ENCODE results near the gene MTSS2. TPM values are rescaled to one million over a fixed set of nuclear protein-coding genes. Genes with fewer than 3 reads are reported as not detected.

MTSS2 gene
- total and polyA plus RNA-seq, 2 of the 4 experiments (the other 2 are of a cell fraction): 9.1 to 86.2 TPM

- no peak overlapping the region for H2BK5ac ChIP-seq (ENCODE audit: low read depth, low read length, poor library complexity, severe bottlenecking)
- no peak overlapping the region for H3K4me2 ChIP-seq (ENCODE audit: low read depth, low read length)
- H4K5ac ChIP-seq (ENCODE audit: low read depth, low read length): no peak overlapping the region
- no peaks in the 10 kb centered on the region for H3K36me3 ChIP-seq (ENCODE audit: control insufficient read depth, insufficient read depth, low read length)
- no peak overlapping the region for H3K18ac ChIP-seq (ENCODE audit: low read depth, low read length)
- intact Hi-C loops (cut with micrococcal nuclease) (loop anchor here (2.0 to 5.0 kb wide), 3 partner anchors 80 to 270 kb away; no protein-coding TSS in a partner anchor), dilution Hi-C loops (cut with HindIII; ENCODE audit: low sequenced_read_pairs, unreplicated experiment) (no loop called here), in situ Hi-C loops (cut with MboI; ENCODE audit: low sequenced_read_pairs) (loop anchor here (5.0 kb wide), 2 partner anchors 80 to 120 kb away; no protein-coding TSS in a partner anchor)
- no peak overlapping the region for H3K23ac ChIP-seq (ENCODE audit: low read depth, low read length)
- no peak overlapping the region for H3K4me3 ChIP-seq (ENCODE audit: insufficient read depth, low read depth, low read length)
- POLR2A ChIA-PET (ENCODE audit: unreplicated experiment): interaction anchor here (0.5 kb wide), 1 partner anchor 122 kb away, joined by 6 read pairs; no protein-coding TSS in a partner anchor
- no peak overlapping the region for H3K14ac ChIP-seq (replicated peaks; ENCODE audit: low read depth, low read length)
- no peak overlapping the region for H3K27ac ChIP-seq (ENCODE audit: insufficient read depth, low read length)
- H3K4ac ChIP-seq (ENCODE audit: low read depth, low read length): no peak overlapping the region
- no peak overlapping the region for H2AK5ac ChIP-seq (ENCODE audit: low read depth, low read length)
- CTCF ChIA-PET: interaction anchor here (0.9 kb wide), 1 partner anchor 51 kb away, joined by 3 read pairs; no protein-coding TSS in a partner anchor
- no peaks in the 10 kb centered on the region for H3K79me1 ChIP-seq (ENCODE audit: low read depth in 1 of 2, low read length in 2 of 2)
- H3K9ac ChIP-seq (ENCODE audit: low read depth, low read length): no peak overlapping the region
- ATAC-seq (ENCODE audit: low read depth) (no peak), DNase-seq (no peak)
- no peak overlapping the region for H2AFZ ChIP-seq (replicated peaks; ENCODE audit: low read length, poor library complexity)
- no peaks in the 10 kb centered on the region; the same call in 1 of the 2 replicates for H3K9me1 ChIP-seq (ENCODE audit: insufficient read depth, low read length)
- no CpG with 5 or more reads among the region's 2 CpGs for WGBS, 2 experiments (ENCODE audit: extremely low coverage in 2 of 2, insufficient read length in 1 of 2)
- TF ChIP-seq POLR2A (IDR thresholded peaks at IDR 0.05; ENCODE audit: low read depth, low read length) (no peak), MAFK (IDR thresholded peaks at IDR 0.05; ENCODE audit: low read depth, low read length) (0 out of 2 replicates have a peak, but pooled peaks have one; percentile 7), NFE2L2 (IDR thresholded peaks at IDR 0.05; ENCODE audit: low read depth, low read length) (peak; percentile 52; the same call in 1 of the 2 replicates), SMC3 (IDR thresholded peaks at IDR 0.05; ENCODE audit: low read depth, low read length) (no peak)
- H3K27me3 ChIP-seq (ENCODE audit: control insufficient read depth, insufficient read depth, low read length): no peaks in the 10 kb centered on the region
- no peaks in the 10 kb centered on the region for H4K20me1 ChIP-seq (ENCODE audit: insufficient read depth, low read length)
- no peak overlapping the region for H2AK9ac ChIP-seq (replicated peaks; ENCODE audit: low read depth, low read length, poor library complexity)
- no peaks in the 10 kb centered on the region for H3K9me3 ChIP-seq (ENCODE audit: control insufficient read depth, insufficient read depth, low read length)
- BruUV-seq (replicated peaks): no TSS peak
- no peak overlapping the region for H2BK15ac ChIP-seq (ENCODE audit: low read depth, low read length)
- H2BK120ac ChIP-seq (ENCODE audit: low read depth, low read length): no peak overlapping the region; the same call in 1 of the 2 replicates
- no peak overlapping the region for H2BK20ac ChIP-seq (ENCODE audit: low read depth, low read length)
- H4K8ac ChIP-seq (ENCODE audit: low read depth in 2 of 2, low read length in 2 of 2): no peak overlapping the region
- H3K4me1 ChIP-seq (ENCODE audit: control insufficient read depth, insufficient read depth, low read length): peaks cover 3% of the 10 kb centered on the region
- H3K56ac ChIP-seq (ENCODE audit: extremely low read depth, insufficient read depth, low read length): no peak overlapping the region
- H4K91ac ChIP-seq (ENCODE audit: insufficient read depth, low read depth, low read length): no peak overlapping the region
Measured at GRCh38 chr16:70652322-70652721, 33.5 kb downstream of the MTSS2 start.

Measured in IMR-90 (cell line).